Retinal pigment epithelial cell (primary cell): Measurements from ENCODE around the gene TSPEAR.
"Not testable (repeated sequence)": the region's sequence is repeated elsewhere in the genome, so short reads cannot be mapped to it uniquely, and the experiment has no call there.

ENCODE experiments used
- DNase-seq: peaks from one replicate; pipeline ENCODE4 v3.0.0-alpha.2; 2010; ENCODE audit warnings: low read depth
- H3K4me3 ChIP-seq: 2 replicates; pipeline ENCODE4 v1.5.1; 2011; ENCODE audit warnings: mild to moderate bottlenecking, low read length, control low read depth, moderate library complexity
- TF ChIP-seq, protein P1 (sequence below): conservative IDR thresholded peaks from 2 replicates; pipeline ENCODE4 v1.5.1; 2011; ENCODE audit warnings: low read depth, low read length, control low read depth, inconsistent platforms

The TSPEAR gene

DNA sequence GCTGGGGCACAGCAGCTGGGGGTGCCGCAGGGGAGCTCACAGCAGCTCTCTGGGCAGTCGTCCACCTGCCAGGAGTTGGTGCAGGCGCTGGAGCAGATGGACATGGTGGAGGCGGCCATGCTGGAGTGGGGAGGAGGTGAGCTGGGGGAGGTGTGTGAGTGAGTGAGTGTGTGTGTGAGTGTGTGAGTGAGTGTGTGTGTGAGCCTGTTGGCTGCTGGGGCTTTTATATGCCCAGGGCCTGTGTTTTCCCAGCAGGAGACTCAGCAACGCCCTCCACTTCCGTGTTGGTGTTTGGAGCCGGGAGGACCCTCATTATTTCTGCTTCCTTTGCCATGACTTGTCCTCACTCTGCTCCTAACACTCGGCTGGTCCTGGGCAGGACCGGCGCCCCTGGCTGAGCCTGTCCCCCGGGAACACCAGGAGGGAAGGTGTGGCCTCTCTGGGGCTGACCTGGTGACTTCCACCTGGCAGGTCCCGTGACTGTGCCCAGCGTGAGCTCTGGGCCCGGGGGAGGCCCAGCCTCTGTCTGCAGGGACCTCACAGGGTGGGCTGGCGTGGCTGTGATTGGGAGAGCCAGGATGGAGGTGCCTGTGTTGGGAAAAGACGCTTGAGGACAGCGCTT lies 159.9 kb downstream of the TSPEAR start, which contains the start of gene KRTAP10-2:
KRTAP10-2 (minus strand) TSS at position 166 of the 622 bp plus-strand sequence; CDS start at position 119, 47 bp downstream.
- no peak for DNase-seq
- TF ChIP-seq, protein P1, sequence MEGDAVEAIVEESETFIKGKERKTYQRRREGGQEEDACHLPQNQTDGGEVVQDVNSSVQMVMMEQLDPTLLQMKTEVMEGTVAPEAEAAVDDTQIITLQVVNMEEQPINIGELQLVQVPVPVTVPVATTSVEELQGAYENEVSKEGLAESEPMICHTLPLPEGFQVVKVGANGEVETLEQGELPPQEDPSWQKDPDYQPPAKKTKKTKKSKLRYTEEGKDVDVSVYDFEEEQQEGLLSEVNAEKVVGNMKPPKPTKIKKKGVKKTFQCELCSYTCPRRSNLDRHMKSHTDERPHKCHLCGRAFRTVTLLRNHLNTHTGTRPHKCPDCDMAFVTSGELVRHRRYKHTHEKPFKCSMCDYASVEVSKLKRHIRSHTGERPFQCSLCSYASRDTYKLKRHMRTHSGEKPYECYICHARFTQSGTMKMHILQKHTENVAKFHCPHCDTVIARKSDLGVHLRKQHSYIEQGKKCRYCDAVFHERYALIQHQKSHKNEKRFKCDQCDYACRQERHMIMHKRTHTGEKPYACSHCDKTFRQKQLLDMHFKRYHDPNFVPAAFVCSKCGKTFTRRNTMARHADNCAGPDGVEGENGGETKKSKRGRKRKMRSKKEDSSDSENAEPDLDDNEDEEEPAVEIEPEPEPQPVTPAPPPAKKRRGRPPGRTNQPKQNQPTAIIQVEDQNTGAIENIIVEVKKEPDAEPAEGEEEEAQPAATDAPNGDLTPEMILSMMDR, result no peak
- no peak within 1 kb of the TSS for H3K4me3 ChIP-seq

DNA sequence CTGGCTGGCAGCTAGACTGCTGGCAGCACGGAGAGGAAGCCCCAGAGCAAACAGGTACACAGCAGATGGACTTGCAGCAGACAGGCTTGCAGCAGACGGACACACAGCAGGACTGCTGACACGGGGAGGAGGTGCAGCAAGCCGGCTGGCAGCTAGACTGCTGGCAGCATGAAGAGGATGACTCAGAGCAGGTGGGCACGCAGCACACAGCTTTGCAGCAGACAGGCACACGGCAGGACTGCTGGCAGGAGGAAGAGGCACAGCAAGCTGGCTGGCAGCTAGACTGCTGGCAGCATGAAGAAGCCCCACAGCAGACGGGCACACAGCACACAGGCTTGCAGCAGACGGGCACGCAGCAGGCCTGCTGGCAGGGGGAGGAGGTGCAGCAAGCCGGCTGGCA lies 160.6 kb downstream of the TSPEAR start:
- TF ChIP-seq, protein P1, result no peak
- no peak overlapping the region for H3K4me3 ChIP-seq
- no peak for DNase-seq

DNA sequence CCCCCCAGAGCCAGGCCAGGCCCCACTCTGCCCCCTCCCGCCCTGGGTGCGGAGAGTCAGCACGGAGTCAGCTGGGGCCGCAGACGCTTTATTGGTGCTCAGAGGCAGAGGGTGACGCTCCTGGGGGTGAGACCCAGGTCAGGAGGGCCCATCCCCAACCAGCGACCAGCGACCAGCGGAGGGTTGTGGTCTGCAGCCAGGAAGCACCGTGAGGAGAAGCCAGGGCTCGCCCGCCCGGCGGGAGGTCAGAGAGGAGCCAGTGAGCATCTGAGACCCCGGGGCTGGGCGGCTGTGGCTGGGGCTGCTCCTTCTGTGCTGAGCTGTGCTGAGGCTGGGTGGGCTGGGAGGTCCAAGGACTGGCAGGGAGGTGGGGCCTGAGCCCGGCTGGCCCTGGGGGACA lies 161.1 kb downstream of the TSPEAR start:
- not testable (repeated sequence) for DNase-seq, H3K4me3 ChIP-seq

DNA sequence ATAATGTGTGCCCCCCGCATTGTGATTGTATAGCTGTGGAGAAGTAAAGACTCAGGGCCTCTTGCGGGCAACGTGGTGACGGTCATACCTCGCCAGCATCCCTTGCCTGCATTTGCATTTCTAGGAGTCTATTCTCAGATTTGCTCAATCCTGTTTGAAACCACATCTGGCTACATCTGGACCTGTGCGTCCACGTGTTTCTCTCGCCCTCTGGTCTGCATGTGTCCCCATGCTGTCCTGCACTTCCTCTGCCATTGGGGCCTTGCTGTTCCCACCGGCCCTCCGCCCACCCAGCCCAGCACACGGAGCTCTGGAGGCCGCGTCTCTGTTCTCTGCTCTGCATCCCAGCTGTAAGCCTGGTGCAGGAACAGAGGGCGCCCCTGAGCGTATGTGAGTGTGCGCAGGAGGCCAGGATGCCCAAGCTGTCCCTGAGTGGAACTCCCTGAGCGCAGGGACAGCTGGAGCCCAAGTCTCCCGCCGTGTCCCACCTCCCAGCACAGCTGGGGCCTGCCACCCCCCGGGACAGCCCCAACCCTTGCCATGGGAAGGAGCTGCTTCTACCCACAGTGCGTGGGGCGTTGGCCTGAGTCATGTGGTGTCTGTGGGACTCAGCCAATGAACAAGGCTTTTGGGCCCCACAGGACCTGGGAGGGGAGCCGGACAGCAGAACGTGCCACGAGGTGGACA lies 161.7 kb downstream of the TSPEAR start:
- TF ChIP-seq, protein P1, result no peak
- no peak for DNase-seq
- H3K4me3 ChIP-seq, result no peak overlapping the region

DNA sequence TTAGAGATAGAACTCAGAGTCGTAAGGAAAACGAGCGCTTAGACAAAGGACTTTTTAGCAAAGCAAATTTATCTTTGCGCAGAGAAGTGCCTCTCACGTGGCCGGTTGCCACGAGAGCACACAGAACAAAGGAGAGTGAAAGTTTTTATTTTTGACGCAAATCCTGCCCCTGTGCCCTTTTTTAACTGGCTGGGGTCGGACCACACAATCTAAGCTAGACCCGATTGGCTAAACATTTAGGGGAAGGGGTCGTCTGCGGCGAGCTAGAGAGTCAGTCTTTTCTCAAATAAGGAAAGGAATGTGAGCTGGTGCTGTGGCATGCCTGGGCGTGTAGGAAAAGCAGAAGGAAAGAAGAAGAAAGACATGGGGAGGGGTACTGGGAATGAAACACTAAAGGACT lies 162.4 kb downstream of the TSPEAR start:
- TF ChIP-seq, protein P1, result no peak
- no peak overlapping the region for H3K4me3 ChIP-seq
- DNase-seq, result no peak

DNA sequence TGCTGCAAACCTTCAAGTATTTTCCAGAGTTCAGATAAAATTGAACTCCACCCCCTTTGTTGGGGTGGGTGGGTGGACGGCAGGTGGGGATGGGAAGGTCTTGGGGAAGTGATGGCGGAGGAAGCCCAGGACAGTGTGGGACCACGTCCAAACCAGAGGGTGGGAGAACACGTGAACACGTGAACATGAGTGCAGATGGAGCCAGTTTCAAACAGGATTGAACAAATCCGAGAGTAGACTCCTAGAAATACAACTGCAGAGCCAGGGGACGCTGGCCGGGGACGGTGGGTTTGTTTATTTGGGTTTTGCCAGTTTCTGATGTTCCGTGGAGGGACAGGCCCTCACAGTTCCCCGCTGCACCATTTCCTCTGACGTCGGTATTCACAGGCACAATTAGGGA lies 163.0 kb downstream of the TSPEAR start:
- no peak overlapping the region for H3K4me3 ChIP-seq
- TF ChIP-seq, protein P1, result no peak
- no peak for DNase-seq

DNA sequence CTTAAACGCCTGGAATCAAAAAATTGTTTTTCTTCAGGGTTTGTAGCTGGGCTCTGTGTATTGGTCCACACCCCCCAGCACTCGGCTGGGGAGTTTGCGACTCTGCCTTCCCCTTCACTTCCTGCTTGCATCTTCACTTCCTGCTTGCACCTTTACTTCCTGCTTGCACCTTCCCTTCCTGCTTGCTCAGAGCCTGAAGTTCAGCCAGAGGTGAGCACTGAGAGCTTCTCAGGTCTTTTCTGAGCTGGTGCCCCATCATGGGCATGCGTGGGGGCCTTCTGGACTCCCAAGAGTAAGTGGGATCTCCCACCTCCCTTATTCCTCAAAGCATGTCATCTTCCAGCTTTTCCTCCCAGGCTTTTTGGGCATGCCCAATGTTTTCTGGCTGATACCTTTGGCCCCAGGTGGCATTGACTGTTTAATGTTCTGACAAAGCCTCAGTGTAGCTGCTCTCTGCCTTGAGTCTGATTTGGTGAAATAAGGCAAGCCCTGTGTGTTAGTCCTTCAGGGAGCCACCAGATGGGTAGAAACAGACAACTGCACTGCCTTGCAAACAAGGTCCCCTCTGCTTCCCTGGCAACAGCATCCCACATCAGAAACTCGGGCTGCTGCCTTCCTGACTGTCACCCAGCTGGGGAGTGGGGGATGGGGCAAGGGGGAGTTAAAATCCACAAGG lies 163.6 kb downstream of the TSPEAR start:
- H3K4me3 ChIP-seq, result no peak overlapping the region
- DNase-seq, result no peak
- TF ChIP-seq, protein P1, result no peak
